ENCODE measurements around the gene MXI1. TPM values are rescaled to one million over a fixed set of nuclear protein-coding genes. Genes with fewer than 3 reads are reported as not detected.

Gene MXI1
- total RNA-seq = 10 to 100 TPM; 66.8 to 69.1 TPM
- 42.1 TPM for polyA plus RNA-seq (ENCODE audit: insufficient read depth, low read depth, low replicate concordance)
- long read RNA-seq, donor 1, transcript MXI1-201 (6 exons, 2,424 nt) = major isoform, 6 of 16 reads
- long read RNA-seq, donor 1, partial matches to known transcripts = 7 of 16 reads
- long read RNA-seq, donor 1, other reads (novel, unspliced or antisense) = 0 of 16 reads
- long read RNA-seq, donor 2, partial matches to known transcripts = 0 of 1 reads
- long read RNA-seq, donor 2, other reads (novel, unspliced or antisense) = 0 of 1 reads

DNA sequence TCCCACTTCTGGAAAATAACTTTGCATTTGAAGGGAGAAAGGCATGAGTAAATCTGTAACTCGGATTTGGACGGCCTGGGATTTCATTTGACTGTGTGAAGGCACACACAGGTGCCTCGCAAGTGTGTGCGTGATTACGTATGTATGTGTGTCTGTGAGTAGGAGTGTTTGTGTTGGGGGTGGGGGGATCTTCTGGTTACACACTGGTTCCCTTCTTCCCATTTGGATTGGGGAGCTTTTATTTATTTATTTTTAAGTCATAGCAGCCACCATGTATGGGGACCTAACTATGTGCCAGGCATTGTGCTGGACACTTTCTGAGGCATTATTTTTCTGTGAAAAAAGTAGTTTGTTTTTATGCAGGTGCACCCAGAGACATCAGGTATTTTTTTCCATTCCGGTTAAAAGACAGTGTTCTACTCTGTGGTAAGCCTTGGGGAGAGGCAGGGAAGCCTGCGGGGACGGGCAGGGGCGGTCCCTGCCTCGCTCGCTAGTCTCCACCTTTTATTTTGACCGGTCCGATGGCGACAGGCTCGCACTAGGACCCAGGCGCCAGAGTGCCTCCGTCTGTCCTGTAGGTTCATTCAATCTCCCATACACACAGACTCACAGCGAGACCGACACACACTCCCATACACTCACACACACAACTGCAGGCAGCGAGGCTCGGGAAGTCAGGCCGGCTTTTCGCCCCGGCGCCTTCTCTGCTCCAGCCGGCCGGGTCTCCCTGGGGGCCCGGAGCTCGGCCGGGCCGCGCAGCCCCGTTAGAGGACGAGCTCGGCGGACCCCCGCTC lies at the start of gene MXI1:
TSS of gene MXI1 (plus strand) at position 595 of the 794 bp plus-strand sequence. CDS start 204 bp downstream, outside the sequence.
- intact Hi-C loops (cut with DNase I; ENCODE audit: low total_unique reads) = no loop called here
- H3K36me3 ChIP-seq (ENCODE audit: low read depth, missing control alignments) = no peaks in the 10 kb centered on the region
- peak within 1 kb of the TSS; percentile 76 to 79 for H3K4me3 ChIP-seq
- DNase-seq = peak; percentile 95
- H3K27ac ChIP-seq = peak within 1 kb of the TSS; percentile 75 to 95
- peaks cover 15% of the 10 kb centered on the region for H3K4me1 ChIP-seq
- WGBS, 2 donors = 4 to 6% methylated on average over 19 to 36 of the region's 37 CpGs
- no peaks in the 10 kb centered on the region for H3K9me3 ChIP-seq
- TF ChIP-seq, protein P1, sequence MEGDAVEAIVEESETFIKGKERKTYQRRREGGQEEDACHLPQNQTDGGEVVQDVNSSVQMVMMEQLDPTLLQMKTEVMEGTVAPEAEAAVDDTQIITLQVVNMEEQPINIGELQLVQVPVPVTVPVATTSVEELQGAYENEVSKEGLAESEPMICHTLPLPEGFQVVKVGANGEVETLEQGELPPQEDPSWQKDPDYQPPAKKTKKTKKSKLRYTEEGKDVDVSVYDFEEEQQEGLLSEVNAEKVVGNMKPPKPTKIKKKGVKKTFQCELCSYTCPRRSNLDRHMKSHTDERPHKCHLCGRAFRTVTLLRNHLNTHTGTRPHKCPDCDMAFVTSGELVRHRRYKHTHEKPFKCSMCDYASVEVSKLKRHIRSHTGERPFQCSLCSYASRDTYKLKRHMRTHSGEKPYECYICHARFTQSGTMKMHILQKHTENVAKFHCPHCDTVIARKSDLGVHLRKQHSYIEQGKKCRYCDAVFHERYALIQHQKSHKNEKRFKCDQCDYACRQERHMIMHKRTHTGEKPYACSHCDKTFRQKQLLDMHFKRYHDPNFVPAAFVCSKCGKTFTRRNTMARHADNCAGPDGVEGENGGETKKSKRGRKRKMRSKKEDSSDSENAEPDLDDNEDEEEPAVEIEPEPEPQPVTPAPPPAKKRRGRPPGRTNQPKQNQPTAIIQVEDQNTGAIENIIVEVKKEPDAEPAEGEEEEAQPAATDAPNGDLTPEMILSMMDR (IDR thresholded peaks at IDR 0.05) = no peak
- TF ChIP-seq POLR2A (IDR thresholded peaks at IDR 0.05) = no peak
- H3K27me3 ChIP-seq = no peaks in the 10 kb centered on the region

DNA sequence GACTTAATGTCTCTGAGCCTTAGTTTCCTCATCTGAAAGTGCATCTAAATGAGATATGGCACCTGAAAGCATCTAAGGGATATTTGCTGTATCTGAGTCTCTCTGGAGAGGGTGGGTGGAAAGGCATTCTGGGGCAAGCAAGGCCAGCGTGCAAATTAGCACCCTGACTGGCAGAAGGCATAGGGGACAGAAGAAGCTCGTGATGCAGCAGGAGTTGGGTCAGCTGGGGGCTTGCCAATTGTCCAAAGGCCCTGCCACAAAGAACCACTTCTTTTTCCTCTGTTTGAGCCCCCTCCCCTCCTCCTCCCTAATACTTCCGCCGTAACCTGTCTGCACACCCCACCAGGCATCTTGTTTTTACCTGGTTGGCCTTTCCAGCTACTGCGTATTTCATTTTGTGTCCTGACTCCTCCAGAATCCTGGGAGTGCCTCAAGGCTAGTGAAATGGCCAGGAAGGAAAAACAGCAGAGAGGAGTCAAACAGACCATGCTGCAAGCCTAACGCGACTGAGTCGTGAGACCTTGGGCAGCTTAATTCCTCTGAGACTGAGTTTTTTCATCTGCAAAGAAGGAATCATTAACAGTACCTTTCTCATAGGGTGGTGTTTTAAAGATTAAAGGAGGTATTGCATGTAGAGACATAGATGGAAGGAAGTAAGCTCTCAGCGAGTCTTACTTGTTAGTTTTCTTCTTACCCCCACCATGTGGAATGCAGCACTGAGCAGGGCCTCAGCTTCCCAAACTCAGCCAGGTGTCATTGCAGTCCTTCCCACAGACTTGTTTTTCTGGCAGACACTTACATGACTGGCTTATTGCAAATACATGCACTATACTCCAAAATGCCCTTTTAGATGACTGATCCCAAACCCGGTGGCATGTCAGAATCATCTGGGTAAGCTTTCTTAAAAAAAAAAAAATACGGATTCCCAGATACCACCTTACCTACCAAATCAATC lies 49.1 kb upstream of the MXI1 start:
- Histone ChIP-seq H3K27ac (no peak overlapping the region), H3K4me1 (no peaks in the 10 kb centered on the region), H3K9me3 (no peaks in the 10 kb centered on the region), H3K4me3 (no peak overlapping the region), H3K27me3 (no peaks in the 10 kb centered on the region), H3K36me3 (ENCODE audit: low read depth, missing control alignments) (no peaks in the 10 kb centered on the region)
- DNase-seq = peak; percentile 9
- WGBS, 2 donors = 81 to 85% methylated on average over 11 of the region's 11 CpGs
- intact Hi-C loops (cut with DNase I; ENCODE audit: low total_unique reads) = no loop called here
- TF ChIP-seq, protein P1 (IDR thresholded peaks at IDR 0.05) = no peak
- no peak for TF ChIP-seq POLR2A (IDR thresholded peaks at IDR 0.05)

DNA sequence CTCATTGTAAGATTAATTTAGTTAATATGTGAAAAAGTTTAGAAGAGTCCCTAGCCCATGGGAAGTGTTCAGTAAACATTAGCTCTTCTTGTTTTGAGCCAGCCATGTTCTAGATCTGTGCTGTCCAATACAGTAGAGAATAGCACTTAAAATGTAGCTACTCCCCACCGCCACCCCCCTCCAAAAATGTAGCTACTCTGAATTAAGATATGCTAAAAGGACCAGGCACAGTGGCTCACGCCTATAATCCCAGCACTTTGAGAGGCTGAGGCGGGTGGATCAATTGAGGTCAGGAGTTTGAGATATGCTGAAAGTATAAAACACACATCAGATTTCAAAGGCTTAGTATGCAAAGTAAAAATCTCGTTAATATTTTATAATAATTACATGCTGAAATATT lies 47.3 kb upstream of the MXI1 start:
- no peak overlapping the region for H3K4me3 ChIP-seq
- no peaks in the 10 kb centered on the region for H3K9me3 ChIP-seq
- no peak for DNase-seq
- intact Hi-C loops (cut with DNase I; ENCODE audit: low total_unique reads) = no loop called here
- 91 to 92% methylated on average over 4 of the region's 4 CpGs for WGBS, 2 donors
- no peaks in the 10 kb centered on the region for H3K36me3 ChIP-seq (ENCODE audit: low read depth, missing control alignments)
- H3K27me3 ChIP-seq = no peaks in the 10 kb centered on the region
- TF ChIP-seq POLR2A (IDR thresholded peaks at IDR 0.05) = no peak
- TF ChIP-seq, protein P1 (IDR thresholded peaks at IDR 0.05) = no peak
- no peak overlapping the region for H3K27ac ChIP-seq
- no peaks in the 10 kb centered on the region for H3K4me1 ChIP-seq

DNA sequence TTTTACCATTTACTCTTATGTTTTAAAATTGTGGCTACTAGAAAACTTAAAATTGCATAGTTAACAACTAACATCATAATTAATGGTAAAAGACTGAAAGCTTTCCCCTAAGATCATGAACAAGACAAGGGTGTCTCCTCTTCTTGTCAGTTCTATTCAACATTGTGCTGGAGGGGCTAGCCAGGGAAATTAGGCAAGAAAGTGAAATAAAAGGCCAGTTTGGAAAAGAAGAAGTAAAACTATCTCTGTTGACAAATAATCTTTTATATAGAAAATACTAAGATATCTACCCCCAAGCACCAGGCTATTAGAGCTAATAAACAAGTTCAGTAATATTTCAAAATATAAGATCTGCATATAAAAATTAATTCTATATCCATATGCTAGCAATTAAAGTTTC lies 46.9 kb upstream of the MXI1 start:
- DNase-seq = no peak
- Histone ChIP-seq H3K4me1 (no peaks in the 10 kb centered on the region), H3K27me3 (no peaks in the 10 kb centered on the region), H3K4me3 (no peak overlapping the region), H3K27ac (no peak overlapping the region), H3K9me3 (no peaks in the 10 kb centered on the region), H3K36me3 (ENCODE audit: low read depth, missing control alignments) (no peaks in the 10 kb centered on the region)
- TF ChIP-seq, protein P1 (IDR thresholded peaks at IDR 0.05) = no peak
- TF ChIP-seq POLR2A (IDR thresholded peaks at IDR 0.05) = no peak
- intact Hi-C loops (cut with DNase I; ENCODE audit: low total_unique reads) = no loop called here
